Suprapubic skin (tissue), 4 donors: ENCODE data around the gene C1orf21. TPM values are rescaled to one million over a fixed set of nuclear protein-coding genes. Genes with fewer than 3 reads are reported as not detected.

Experiments used
- DNase-seq, 2 donors: peaks; one replicate each; pipeline ENCODE4 v3.0.0-alpha.2; 2019; ENCODE audit warnings: low spot score in 2 of 2
- H3K27ac ChIP-seq: fragments of 200-600 bp; sonication (generic); one replicate; pipeline ENCODE4 v1.5.1; 2019
- H3K27me3 ChIP-seq: fragments of 200-600 bp; sonication (generic); one replicate; pipeline ENCODE4 v1.5.1; 2019
- H3K36me3 ChIP-seq: fragments of 200-600 bp; sonication (generic); one replicate; pipeline ENCODE4 v1.5.1; 2019
- H3K4me1 ChIP-seq: fragments of 200-600 bp; sonication (generic); one replicate; pipeline ENCODE4 v1.5.1; 2019
- H3K4me3 ChIP-seq: fragments of 200-600 bp; sonication (generic); one replicate; pipeline ENCODE4 v1.5.1; 2019; ENCODE audit warnings: mild to moderate bottlenecking
- H3K9me3 ChIP-seq: fragments of 200-600 bp; sonication (generic); one replicate; pipeline ENCODE4 v1.5.1; 2019
- CTCF ChIP-seq, 2 donors: fragments of 200-600 bp in 1 of 2; fragments of 450-650 bp in 1 of 2; sonication (generic) in 1 of 2; IDR thresholded peaks; one replicate each; pipeline ENCODE4 v1.5.1; 2016 to 2019; ENCODE audit warnings: antibody characterized with exemption in 2 of 2, mild to moderate bottlenecking in 1 of 2, moderate library complexity in 1 of 2
- EP300 ChIP-seq: sonication (generic); formaldehyde crosslinking; IDR thresholded peaks from one replicate; pipeline ENCODE4 v1.6.1; 2017; ENCODE audit warnings: antibody characterized with exemption
- POLR2A ChIP-seq, 2 donors: fragments of 450-650 bp; IDR thresholded peaks; one replicate each; pipeline ENCODE4 v1.6.1; 2017; ENCODE audit warnings: antibody characterized with exemption in 2 of 2, mild to moderate bottlenecking in 2 of 2, moderate library complexity in 2 of 2
- POLR2AphosphoS5 ChIP-seq, 3 donors: sonication (generic); formaldehyde crosslinking; IDR thresholded peaks; one replicate each; pipeline ENCODE4 v1.6.1; 2017; ENCODE audit warnings: antibody characterized with exemption in 3 of 3
- WGBS: methylation state at CpG from one replicate; pipeline ENCODE4 v1.1.5; 2018; 5-methylcytosine and 5-hydroxymethylcytosine counted together
- total RNA-seq, 4 donors: library from RNA; depleted of rRNA; stranded (reverse); fragments of >200 nt; gene quantifications; one replicate each; pipeline ENCODE4 v1.1.0, GENCODE V29; 2016

Gene C1orf21
- total RNA-seq, 4 donors from 2014 or later: 73.0 to 95.7 (median 79.2) TPM

- WGBS: 83% methylated on average over 4 of the region's 4 CpGs
- H3K27ac ChIP-seq: no peak overlapping the region
- no peaks in the 10 kb centered on the region for H3K4me1 ChIP-seq
- DNase-seq: no peak
- no peaks in the 10 kb centered on the region for H3K27me3 ChIP-seq
- H3K36me3 ChIP-seq: no peaks in the 10 kb centered on the region
- H3K9me3 ChIP-seq: no peaks in the 10 kb centered on the region
- no peak for TF ChIP-seq CTCF (IDR thresholded peaks at IDR 0.05)
- no peak for TF ChIP-seq POLR2AphosphoS5 (IDR thresholded peaks at IDR 0.05)
- no peak for TF ChIP-seq EP300
- no peak for TF ChIP-seq POLR2A (IDR thresholded peaks at IDR 0.05)
- H3K4me3 ChIP-seq: no peak overlapping the region
Measured at GRCh38 chr1:184370850-184371249, 16.0 kb upstream of the C1orf21 start.

- H3K27me3 ChIP-seq: no peaks in the 10 kb centered on the region
- no peak for DNase-seq
- H3K27ac ChIP-seq: no peak overlapping the region
- H3K4me1 ChIP-seq: no peaks in the 10 kb centered on the region
- WGBS: 86% methylated on average over 4 of the region's 4 CpGs
- H3K4me3 ChIP-seq: no peak overlapping the region
- H3K36me3 ChIP-seq: no peaks in the 10 kb centered on the region
- TF ChIP-seq POLR2AphosphoS5 (IDR thresholded peaks at IDR 0.05): no peak
- TF ChIP-seq EP300: no peak
- H3K9me3 ChIP-seq: no peaks in the 10 kb centered on the region
Measured at GRCh38 chr1:184373155-184373554, 13.7 kb upstream of the C1orf21 start.

GRCh38 chr1:184376369-184376768 is 10.5 kb upstream of the C1orf21 start:
- H3K27me3 ChIP-seq: no peaks in the 10 kb centered on the region
- H3K4me1 ChIP-seq: no peaks in the 10 kb centered on the region
- no peak overlapping the region for H3K4me3 ChIP-seq
- no peak overlapping the region for H3K27ac ChIP-seq
- TF ChIP-seq POLR2AphosphoS5 (IDR thresholded peaks at IDR 0.05): no peak
- TF ChIP-seq CTCF (IDR thresholded peaks at IDR 0.05): no peak
- TF ChIP-seq POLR2A (IDR thresholded peaks at IDR 0.05): no peak
- TF ChIP-seq EP300: no peak
- DNase-seq: no peak
- H3K9me3 ChIP-seq: no peaks in the 10 kb centered on the region
- no peaks in the 10 kb centered on the region for H3K36me3 ChIP-seq
- WGBS: 100% methylated on average over 3 of the region's 5 CpGs

GRCh38 chr1:184379111-184379752 is 7.6 kb upstream of the C1orf21 start:
- WGBS: 65% methylated on average over 6 of the region's 6 CpGs
- DNase-seq: no peak
- TF ChIP-seq EP300 (no peak), POLR2AphosphoS5 (IDR thresholded peaks at IDR 0.05) (no peak), CTCF (IDR thresholded peaks at IDR 0.05) (no peak)
- no peaks in the 10 kb centered on the region for H3K4me1 ChIP-seq
- H3K9me3 ChIP-seq: no peaks in the 10 kb centered on the region
- H3K27ac ChIP-seq: no peak overlapping the region
- H3K4me3 ChIP-seq: no peak overlapping the region
- H3K36me3 ChIP-seq: no peaks in the 10 kb centered on the region
- H3K27me3 ChIP-seq: no peaks in the 10 kb centered on the region

- Histone ChIP-seq H3K36me3 (no peaks in the 10 kb centered on the region), H3K27ac (no peak overlapping the region), H3K27me3 (no peaks in the 10 kb centered on the region), H3K4me1 (no peaks in the 10 kb centered on the region), H3K4me3 (no peak overlapping the region), H3K9me3 (no peaks in the 10 kb centered on the region)
- DNase-seq: no peak
- 92% methylated on average over 1 of the region's 1 CpG for WGBS
- TF ChIP-seq EP300: no peak
- no peak for TF ChIP-seq CTCF (IDR thresholded peaks at IDR 0.05)
- TF ChIP-seq POLR2A (IDR thresholded peaks at IDR 0.05): no peak
- no peak for TF ChIP-seq POLR2AphosphoS5 (IDR thresholded peaks at IDR 0.05)
Measured at GRCh38 chr1:184380468-184380867, 6.4 kb upstream of the C1orf21 start.
